AG09319 (cell line): ENCODE measurements around the gene IGIP.
A peak's percentile ranks its signal among the peaks of the same experiment; 100 is the strongest.

ENCODE experiments used
- DNase-seq: peaks from one replicate; pipeline ENCODE4 v3.0.0-alpha.2; 2010; ENCODE audit warnings: low read depth; ENCODE audit errors: extremely low read depth
- CTCF ChIP-seq: IDR thresholded peaks from 2 replicates; pipeline ENCODE4 v1.5.1; 2011; ENCODE audit warnings: low read depth, mild to moderate bottlenecking, inconsistent platforms, low read length, moderate library complexity

Gene IGIP

GRCh38 chr5:140111011-140111858, 14.5 kb upstream of the IGIP start:
- no peak for DNase-seq

GRCh38 chr5:140111859-140112551, 13.7 kb upstream of the IGIP start:
- TF ChIP-seq CTCF = no peak
- DNase-seq = no peak

More at GRCh38 chr5:140111011-140111858, 14.5 kb upstream of the IGIP start:
- no peak for TF ChIP-seq CTCF

GRCh38 chr5:140112685-140113179, 13.0 kb upstream of the IGIP start:
- DNase-seq = no peak
- TF ChIP-seq CTCF = no peak

- no peak for TF ChIP-seq CTCF
- no peak for DNase-seq
Observed at GRCh38 chr5:140113180-140113698, 12.5 kb upstream of the IGIP start.

DNA sequence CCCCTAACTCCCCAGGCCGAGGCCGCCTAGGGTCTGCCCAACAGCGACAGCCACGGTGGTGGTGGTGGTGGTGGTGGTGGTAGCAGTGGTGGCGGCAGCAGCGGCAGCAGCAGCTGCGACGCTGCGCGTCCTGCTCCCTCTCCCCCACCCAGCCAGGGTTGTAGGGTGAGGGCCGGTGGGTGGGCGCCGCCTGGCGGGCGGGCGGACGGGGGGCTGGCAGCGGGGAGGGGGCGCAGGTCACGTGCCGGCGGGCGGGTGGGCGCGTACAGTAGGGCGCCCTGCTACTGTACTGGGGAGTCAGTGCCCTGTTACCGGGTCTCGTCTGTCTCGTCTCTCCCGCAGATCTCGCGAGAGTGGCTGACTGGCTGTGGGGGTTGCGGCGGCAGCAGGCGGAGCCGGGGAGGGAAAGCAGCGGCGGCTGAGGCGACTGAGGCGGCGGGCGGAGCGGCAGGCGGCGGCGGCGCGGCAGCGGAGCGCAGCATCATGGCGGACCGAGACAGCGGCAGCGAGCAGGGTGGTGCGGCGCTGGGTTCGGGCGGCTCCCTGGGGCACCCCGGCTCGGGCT, 12.0 kb upstream of the IGIP start, which contains the start of gene PURA:
Gene PURA (plus strand): TSS at position 411 of the 565 bp plus-strand sequence. CDS start 73 bp downstream, at position 484.
- DNase-seq = peak; percentile 84
- TF ChIP-seq CTCF = no peak

DNA sequence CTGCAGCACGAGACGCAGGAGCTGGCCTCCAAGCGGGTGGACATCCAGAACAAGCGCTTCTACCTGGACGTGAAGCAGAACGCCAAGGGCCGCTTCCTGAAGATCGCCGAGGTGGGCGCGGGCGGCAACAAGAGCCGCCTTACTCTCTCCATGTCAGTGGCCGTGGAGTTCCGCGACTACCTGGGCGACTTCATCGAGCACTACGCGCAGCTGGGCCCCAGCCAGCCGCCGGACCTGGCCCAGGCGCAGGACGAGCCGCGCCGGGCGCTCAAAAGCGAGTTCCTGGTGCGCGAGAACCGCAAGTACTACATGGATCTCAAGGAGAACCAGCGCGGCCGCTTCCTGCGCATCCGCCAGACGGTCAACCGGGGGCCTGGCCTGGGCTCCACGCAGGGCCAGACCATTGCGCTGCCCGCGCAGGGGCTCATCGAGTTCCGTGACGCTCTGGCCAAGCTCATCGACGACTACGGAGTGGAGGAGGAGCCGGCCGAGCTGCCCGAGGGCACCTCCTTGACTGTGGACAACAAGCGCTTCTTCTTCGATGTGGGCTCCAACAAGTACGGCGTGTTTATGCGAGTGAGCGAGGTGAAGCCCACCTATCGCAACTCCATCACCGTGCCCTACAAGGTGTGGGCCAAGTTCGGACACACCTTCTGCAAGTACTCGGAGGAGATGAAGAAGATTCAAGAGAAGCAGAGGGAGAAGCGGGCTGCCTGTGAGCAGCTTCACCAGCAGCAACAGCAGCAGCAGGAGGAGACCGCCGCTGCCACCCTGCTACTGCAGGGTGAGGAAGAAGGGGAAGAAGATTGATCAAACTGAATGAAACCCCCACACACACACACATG, 11.2 kb upstream of the IGIP start:
- no peak for DNase-seq
- TF ChIP-seq CTCF = no peak
